Measurements from ENCODE around the gene LAX1.
A peak's percentile ranks its signal among the peaks of the same experiment; 100 is the strongest.
"Not testable (repeated sequence)": the region's sequence is repeated elsewhere in the genome, so short reads cannot be mapped to it uniquely, and the experiment has no call there.

Gene LAX1, protein sequence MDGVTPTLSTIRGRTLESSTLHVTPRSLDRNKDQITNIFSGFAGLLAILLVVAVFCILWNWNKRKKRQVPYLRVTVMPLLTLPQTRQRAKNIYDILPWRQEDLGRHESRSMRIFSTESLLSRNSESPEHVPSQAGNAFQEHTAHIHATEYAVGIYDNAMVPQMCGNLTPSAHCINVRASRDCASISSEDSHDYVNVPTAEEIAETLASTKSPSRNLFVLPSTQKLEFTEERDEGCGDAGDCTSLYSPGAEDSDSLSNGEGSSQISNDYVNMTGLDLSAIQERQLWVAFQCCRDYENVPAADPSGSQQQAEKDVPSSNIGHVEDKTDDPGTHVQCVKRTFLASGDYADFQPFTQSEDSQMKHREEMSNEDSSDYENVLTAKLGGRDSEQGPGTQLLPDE

DNA sequence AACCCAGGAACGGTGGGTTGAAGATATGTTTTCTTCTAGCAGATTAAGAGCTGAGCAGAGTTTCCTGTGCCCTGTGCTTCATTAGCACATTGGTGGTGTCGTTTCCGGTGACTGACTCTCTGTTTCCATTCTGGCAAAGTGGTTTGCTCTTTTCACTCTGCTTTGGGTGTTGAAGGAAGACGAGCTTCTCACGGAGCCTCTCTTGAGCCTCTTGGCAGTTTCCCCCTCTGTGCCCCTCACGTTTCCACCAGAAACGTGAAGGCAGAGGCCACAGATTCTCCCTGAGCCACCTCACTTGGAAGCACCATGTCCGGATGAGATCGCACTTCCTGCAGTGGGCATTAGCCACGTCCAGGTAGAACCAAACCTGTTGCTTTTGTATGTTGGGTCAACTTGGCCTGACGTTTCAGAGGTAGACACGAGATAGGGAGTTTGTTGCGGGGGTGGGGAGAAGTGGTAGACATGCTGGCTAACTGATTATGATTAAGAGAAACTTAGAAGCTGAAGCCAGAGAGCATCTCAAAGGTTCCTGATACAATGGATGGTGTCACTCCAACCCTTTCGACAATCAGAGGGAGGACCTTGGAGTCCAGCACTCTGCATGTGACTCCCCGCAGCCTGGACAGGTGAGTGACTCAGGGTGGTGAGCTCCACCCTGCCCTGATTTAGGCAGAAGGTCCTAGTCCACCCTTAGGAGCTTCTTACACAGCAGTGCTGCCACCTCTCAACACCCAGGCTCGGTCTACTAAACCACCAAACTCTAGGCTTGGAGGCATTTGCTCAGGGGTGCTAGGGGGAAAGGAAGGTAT is at the start of gene LAX1:
TSS of gene LAX1 (plus strand) at position 155 of the 809 bp plus-strand sequence. CDS start at position 538, 383 bp downstream.
- DNase-seq (ENCODE audit: low read depth): peak; percentile 59

DNA sequence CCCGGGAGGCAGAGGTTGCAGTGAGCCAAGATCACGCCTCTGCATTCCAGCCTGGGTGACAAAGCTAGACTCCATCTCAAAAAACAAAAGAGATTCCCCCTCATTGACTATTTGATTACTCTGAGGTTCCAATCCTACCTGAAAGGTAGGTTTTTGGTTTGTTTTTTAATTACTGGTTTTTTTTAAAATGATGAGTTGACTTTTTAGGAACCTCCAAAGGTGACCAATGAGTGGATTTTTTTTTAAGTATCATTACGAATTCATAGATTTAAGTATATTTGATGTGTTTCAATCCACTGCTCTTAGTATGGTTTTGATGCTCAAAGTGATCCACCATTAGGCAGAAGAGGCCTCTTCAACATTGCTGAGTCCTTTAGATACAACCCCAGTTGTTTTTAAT is 47.9 kb upstream of the LAX1 start:
- no peak for DNase-seq (ENCODE audit: low read depth)

DNA sequence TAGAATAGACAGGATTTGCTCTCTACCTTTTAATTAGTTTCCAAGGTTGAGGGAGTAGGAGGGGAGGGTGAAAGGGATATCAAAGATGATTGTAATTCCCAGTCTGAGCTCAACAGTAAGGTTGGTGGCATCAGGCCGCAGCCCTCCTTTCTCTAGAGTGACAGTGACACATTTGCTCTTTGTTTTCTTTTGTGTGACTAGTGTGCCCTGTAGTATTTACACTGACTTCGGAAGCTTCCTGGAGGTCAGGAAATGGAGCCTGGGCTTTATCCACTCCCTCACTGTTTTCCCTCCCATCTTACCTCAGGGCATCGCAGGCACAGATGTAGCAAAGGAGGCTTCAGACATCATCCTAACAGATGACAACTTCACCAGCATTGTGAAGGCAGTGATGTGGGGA is 44.7 kb upstream of the LAX1 start:
- DNase-seq (ENCODE audit: low read depth): no peak

DNA sequence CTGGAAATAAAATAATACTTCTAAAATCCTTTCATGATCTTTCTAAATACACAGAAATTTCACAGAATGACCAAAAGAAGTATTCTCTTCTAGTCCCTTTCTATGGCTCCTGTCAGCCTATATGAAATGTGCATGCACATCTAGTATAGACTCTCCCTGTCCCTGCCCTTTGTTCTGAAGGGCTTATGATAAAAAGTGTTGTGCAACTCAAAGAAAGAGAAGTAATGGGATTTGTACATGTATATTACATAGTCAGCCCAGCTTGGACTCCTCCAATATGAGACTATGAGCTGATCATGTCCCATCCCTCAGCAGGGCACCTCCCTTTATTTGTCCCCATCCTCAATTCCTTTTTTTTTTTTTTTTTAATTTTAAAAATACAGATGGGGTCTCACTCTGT is 42.1 kb upstream of the LAX1 start:
- no peak for DNase-seq (ENCODE audit: low read depth)

DNA sequence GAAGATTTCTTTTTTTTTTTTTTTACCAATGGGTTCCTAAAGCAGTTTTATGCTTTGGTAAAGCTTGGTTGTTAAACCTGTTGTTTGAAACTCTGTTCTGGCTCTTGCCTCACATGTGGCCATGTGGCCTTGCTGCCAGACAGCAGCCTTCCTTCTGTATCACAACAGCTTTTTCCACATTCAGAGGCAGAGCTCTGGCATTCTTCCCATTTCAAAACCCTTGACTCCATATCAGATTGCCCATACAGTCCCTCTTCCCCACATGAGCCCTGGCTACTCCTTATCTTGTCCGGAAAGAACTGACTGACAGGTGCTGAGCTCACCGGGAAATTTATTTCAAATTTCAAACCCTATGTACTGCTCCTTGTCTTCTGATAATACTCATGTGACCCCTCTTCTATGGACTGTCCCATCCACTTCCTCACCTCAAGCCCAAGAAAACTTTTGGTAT is 38.5 kb upstream of the LAX1 start:
- DNase-seq (ENCODE audit: low read depth): no peak

DNA sequence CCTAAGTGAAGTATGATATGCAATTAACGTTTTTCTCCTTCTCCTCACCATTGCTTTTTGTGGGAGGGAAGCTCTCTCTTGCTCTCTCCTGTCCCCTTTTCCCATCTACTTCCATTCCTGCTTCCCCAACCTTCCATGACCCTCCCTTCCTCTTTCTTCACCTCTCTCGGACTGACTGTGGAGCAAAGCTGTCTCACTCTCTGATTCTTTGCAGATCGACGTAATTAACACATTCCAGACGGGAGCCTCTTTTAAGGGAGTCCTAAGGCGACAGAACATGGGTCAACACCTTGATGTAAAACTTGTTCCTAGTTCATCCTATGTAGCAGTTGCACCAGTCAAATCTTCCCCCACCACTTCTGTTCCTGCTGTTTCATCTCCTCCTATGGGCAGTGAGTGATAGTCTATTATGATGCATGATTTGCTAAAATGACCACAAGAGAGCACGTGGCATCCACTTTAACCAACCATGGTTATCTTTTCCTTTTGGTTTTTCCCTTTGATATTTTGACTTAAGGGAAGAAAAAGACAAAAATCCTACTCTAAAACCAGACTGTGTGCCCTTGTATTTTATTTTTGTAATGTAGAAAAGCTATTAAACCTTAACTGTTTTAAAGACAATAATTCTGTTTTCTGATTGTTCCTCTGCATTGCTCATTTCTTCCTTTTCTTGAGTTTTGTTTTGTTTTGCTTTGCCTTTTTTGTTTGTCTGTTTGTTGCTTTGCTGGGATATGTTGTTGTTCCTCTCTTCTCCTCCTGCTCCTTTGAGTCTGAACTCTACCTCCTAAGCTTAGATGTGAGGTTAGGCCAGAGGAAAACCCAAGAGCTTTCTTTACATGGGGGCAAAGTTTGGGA is 31.7 kb upstream of the LAX1 start:
- no peak for DNase-seq (ENCODE audit: low read depth)

DNA sequence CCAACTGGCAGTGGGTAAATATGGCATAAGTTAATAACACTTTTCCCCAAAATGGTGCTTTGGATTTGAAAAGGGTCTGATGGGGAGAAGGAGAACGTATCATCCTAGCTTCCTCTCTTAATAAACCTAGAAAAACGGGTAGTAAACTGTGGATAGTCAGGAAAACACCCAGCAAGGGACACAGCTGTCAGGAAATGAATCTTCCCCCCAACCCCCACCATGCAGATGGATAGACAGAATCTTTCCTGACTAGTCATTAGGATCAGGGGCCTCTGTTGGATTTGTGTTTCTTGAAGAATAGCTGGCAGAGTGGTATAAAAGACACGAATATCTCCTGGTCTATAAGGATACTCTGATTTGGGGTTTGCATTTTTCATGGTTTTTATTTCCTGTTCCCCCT is 22.5 kb upstream of the LAX1 start:
- no peak for DNase-seq (ENCODE audit: low read depth)

DNA sequence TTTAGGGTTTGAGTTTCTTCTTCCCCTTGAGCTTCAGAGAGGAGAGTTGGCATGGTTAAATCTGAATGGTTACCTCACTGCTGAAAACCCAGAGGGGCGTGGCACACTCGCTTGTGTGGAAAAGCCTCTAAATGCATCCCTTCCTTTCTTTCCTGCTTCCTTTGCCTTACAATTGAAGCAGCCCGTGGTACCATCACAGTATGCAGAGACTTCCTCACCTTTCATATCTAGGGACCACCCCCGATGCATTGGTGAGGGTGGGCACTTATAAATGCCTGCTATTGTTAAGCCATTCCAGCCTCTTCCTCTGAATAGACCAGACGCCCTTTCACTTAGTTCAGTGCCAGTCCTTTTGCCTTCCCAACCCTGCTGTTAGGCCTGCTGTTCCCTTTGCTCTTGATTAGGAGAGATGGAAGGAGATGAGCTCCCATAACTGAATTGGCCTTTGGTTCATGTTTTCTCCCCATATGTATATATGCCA is 21.9 kb upstream of the LAX1 start:
- DNase-seq (ENCODE audit: low read depth): no peak

DNA sequence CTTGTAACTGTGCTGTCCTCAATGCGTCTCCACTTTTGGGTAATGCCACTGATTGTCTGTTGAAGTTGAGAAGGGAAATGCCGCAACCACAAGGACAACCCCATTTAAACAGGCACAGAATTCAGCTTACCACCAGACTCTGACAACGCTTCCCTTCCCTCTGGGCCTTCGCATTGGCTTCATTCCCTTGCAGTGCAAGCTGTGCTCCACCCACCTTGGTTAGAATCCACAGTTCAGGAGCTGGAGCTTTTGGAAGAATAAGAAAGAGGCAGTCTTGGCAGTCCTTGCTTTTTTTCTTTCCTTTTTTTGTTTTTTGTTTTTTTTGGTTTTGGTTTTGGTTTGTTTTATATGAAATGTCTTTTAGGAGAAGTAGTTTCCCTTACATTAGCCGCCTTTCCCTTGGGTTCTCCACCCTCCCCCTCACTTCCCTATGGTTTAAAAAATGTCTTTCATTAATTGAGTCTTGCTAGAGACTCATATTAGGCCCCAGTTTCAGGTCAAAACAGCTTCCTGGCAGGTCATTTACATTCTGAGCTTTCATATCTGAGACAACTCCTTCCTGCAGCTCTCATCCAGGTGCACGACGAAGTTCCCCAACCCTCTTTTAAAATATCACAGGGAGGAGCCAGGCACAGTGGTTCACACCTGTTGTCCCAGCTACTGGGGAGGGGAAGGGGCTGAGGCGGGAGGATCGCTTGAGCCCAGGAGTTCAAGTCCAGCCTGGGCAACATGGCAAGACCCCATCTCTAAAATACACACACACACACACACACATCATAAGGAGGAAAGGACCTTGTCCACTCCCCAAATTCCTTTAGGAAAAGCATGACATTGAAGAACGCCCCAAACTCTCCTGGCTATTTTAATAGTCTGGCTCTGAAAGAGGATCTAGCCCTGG is 20.7 kb upstream of the LAX1 start:
- DNase-seq (ENCODE audit: low read depth): no peak

DNA sequence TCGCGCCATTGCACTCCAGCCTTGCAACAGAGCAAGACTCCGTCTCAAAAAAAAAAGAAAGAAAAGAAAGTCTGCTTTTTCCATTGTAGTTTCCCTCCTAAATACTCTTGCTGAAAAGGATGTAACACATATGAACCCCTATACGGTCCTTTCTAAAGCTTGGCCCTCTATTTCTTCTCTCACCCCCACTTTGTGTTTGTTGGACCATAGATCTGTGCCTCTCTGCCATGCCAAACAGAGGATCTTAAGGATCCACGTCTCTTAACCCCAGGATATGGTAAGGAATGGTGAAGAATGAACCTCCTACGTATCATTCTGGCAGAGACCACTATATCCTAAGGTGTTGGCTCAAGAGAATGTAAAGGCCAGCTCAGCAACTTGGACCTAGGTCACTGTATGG is 18.7 kb upstream of the LAX1 start:
- DNase-seq (ENCODE audit: low read depth): no peak

DNA sequence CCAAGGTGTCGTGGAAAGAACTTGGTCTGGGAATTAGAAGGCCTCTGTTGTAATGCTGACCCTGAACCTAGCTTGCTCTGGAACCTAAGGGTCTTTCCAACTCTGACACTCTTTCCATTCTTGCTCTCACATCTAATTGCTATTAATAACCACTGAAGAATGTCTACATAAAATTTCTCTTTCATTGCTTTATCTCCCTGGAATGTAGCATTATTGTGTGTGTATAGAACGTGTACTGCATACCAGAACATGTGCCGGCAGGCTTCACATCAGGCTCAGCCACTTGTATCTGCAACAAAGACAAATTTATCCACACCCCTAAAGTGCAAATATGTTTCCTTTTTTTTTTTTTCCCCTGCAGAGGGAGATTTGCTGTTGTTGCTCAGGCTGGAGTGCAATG is 13.9 kb upstream of the LAX1 start:
- DNase-seq (ENCODE audit: low read depth): no peak

DNA sequence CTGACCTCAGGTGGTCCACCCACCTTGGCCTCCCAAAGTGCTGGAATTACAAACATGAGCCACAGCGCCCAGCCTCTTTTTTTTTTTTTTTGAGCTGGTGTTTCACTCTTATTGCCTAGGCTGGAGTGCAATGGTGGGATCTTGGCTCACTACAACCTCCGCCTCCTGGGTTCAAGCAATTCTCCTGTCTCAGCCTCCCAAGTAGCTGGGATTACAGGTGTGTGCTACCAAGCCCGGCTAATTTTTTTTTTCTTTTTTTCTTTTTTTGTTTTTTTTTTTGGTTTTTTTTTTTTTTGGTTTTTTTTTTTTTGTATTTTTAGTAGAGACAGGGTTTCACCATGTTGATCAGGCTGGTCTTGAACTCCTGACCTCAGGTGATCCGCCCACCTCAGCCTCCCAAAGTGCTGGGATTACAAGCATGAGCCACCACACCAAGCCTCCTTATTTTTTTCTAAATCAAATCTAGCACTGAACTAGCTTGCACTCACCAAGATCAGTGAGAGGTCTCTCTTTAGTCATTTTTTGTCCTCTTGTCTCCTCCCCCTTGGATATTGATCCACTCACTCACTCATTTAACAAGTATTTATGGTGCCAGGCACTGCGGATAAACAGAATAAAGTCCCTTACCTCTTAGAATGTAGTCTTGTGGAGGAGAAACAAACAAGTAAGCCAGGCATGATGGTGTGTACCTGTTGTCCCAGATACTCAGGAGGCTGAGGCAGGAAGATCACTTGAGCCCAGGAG is 13.2 kb upstream of the LAX1 start:
- not testable (repeated sequence) for DNase-seq (ENCODE audit: low read depth)

DNA sequence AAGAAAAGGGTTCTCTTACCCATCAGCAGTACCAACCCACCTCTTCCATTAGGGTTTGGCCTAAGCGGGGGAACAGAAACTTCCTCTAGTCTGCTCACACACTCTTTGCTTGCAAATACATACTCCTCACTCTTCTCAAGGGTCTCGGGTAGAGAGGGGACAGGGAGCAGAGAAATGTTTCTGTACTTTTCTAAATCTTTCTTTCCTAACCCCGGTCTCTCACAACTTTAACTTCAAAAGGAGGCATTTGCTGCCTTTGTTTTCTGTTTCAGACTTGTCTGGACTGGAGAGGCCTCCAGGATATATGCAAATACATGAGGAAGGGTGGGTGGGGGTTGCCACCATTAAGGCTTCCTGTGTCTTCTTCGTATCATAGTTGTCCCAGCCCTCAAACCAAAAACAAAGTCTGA is 10.5 kb upstream of the LAX1 start:
- DNase-seq (ENCODE audit: low read depth): no peak

DNA sequence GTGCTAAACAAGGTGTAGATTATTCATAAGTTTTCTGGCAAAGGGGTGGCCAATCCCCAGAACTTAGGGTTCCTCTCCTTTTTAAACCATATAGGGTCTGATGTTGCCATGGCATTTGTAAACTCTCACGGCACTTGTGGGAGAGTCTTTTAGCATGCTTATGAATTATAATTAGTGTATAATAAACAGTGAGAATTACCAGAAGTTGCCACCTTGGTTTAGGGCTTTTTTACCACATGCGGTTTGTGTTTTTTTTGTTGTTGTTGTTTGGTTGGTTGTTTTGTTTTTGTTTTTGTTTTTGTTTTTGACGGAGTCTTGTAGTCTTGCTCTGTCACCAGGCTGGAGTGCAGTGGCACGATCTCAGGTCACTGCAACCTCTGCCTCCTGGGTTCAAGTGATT is 8.9 kb upstream of the LAX1 start:
- DNase-seq (ENCODE audit: low read depth): no peak

DNA sequence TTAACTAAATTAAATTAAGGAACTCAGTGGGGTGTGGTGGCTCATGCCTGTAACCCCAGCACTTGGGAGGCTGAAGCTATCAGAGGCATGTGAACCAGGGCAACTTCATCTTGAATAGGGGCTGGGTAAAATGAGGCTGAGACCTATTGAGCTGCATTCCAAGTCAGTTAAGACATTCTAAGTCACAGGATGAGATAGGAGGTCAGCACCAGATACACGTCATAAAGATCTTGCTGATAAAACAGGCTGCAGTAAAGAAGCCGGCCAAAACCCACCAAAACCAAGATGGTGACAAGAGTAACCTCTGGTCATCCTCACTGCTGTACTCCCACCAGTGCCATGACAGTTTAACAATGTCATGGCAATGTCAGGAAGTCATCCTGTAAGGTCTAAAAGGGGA is 6.2 kb upstream of the LAX1 start:
- DNase-seq (ENCODE audit: low read depth): not testable (repeated sequence)

DNA sequence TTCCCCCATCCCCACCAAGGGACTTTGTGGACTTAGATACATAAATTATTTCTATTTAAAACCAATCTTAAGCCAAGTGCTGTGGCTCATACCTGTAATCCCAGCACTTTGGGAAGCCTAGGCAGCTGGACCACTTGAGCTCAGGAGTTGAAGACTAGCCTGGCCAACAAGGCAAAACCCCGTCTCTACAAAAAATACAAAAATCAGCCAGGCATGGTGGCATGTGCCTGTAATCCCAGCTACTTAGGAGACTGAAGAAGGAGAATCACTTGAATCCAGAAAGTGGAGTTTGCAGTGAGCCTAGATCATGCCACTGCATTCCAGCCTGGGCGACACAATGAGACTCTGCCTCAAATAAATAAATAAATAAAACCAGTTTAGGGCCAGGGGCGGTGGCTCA is 4.5 kb upstream of the LAX1 start:
- DNase-seq (ENCODE audit: low read depth): no peak

DNA sequence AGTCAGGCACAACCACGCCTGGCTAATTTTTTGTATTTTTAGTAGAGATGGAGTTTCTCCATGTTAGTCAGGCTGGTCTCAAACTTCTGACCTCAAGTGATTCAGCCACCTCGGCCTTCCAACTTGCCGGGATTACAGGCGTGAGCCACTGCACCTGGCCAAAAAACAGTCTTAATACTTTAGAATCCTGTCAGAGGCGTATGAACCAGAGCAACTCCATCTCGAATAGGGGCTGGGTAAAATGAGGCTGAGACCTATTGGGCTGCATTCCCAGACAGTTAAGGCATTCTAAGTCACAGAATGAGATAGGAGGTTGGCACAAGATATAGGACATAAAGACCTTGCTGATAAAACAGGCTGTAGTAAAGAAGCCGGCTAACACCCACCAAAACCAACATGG is 3.0 kb upstream of the LAX1 start:
- not testable (repeated sequence) for DNase-seq (ENCODE audit: low read depth)

DNA sequence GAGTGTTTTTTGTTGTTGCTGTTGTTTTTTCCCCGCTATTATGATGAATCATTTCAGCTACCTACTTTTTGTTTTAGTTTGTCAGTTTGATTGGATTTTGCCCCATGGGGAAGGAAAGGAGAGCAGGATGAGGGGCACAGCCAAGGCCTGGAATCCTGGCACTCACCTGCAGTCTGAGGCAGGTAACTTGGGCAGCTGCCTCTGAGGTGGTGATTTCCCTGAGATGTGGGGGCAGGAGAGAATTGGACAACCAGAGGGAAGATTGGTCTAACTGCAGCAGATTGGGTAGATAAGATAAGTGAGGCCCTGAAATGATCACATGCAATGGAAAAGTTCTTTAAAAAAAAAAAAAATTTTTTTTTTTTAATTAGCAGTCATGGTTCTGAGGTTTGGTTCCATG is 1.5 kb upstream of the LAX1 start:
- DNase-seq (ENCODE audit: low read depth): no peak

DNA sequence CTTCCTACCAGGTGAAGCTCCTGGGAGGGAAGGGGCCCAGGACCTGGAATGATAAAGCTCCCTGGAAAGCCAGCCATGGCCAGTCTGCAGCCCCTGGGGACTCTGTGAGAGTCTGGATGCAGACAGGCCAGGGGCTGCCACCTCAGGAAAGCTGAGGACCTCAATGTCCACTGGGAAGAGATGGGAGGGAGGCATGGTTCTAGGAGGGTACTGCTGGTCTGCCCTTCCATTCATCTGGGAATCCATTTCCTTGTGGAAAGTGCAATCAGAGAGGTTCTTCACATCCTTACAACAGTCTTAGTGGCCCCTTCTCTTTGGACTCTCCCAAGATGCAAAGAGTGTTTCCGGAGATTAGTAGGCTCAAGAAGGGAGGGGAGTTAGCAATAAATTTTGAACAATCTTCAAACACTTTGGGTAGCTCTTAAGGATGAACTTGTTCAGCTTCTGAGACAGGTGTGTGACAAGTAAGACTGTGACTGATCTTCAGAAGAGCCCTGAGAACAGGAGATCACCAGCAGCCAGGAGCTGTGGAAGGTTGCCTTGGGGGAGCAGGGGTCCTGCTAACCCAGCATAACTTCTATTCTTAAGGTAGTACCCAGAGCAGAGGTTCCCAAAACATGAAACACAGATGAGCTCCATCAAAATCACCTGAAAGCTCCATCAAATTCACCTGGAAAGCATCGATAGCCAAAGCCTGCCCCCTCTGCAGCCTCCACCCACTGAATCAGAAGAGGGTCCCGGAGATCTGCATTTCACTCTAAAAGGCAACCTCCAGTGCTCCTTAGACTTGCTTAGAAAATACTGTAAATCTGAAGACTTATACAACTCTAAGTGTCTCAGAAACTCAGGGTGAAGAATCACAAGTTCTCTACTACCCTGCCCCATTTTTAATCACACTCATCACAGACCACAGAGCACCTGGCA is 616 bp upstream of the LAX1 start:
- DNase-seq (ENCODE audit: low read depth): no peak

All from stimulated activated CD8-positive, alpha-beta memory T cell treated with anti-CD3 and anti-CD28 coated beads, Interleukin-4, amount 100 ng/mL, for 24 hours (primary cell).